Activated CD8-positive, alpha-beta T cell treated with anti-CD3 and anti-CD28 coated beads for 36 hours (primary cell): Measurements from ENCODE around the gene PRSS12. TPM values are rescaled to one million over a fixed set of nuclear protein-coding genes. Genes with fewer than 3 reads are reported as not detected.
A peak's percentile ranks its signal among the peaks of the same experiment; 100 is the strongest.

ENCODE experiments used
- ATAC-seq: fragments of 200-7000 bp; cut with Tn5 transposase; one replicate; pipeline ENCODE4 v1.10.0; 2021; ENCODE audit warnings: mild to moderate bottlenecking, moderate library complexity
- CTCF ChIA-PET: fragments of 350-600 bp; sonication (Branson Sonifier 250); formaldehyde crosslinking; loops from one replicate; lab custom pipeline; 2021; ENCODE audit warnings: antibody characterized with exemption; lab: Charles Lee
- POLR2A ChIA-PET: fragments of 350-600 bp; sonication (Branson Sonifier 250); formaldehyde crosslinking; loops from one replicate; lab custom pipeline; 2021; ENCODE audit warnings: antibody characterized with exemption; lab: Charles Lee
- DNase-seq: peaks from one replicate; pipeline ENCODE4 v3.0.0-alpha.2; 2020
- H3K27ac Mint-ChIP-seq: one replicate; pipeline ENCODE4 v1.8.0; 2021; ENCODE audit warnings: mild to moderate bottlenecking, mixed read lengths
- H3K27me3 Mint-ChIP-seq: one replicate; pipeline ENCODE4 v1.8.0; 2021; ENCODE audit warnings: mixed read lengths
- H3K36me3 Mint-ChIP-seq: one replicate; pipeline ENCODE4 v1.8.0; 2021; ENCODE audit warnings: low read depth, mixed read lengths
- H3K4me1 Mint-ChIP-seq: one replicate; pipeline ENCODE4 v1.8.0; 2021; ENCODE audit warnings: low read depth, mixed read lengths
- H3K4me3 Mint-ChIP-seq: one replicate; pipeline ENCODE4 v1.8.0; 2021; ENCODE audit warnings: mild to moderate bottlenecking, moderate library complexity, mixed read lengths
- H3K9me3 Mint-ChIP-seq: one replicate; pipeline ENCODE4 v1.8.0; 2021; ENCODE audit warnings: mixed read lengths
- CTCF ChIP-seq: fragments of 200-600 bp; IDR thresholded peaks from one replicate; pipeline ENCODE4 v1.8.0; 2022; ENCODE audit warnings: antibody characterized with exemption, mild to moderate bottlenecking
- intact Hi-C: fragments of 100-400 bp; cut with micrococcal nuclease; formaldehyde crosslinking; loops from one replicate; pipeline ENCODE4 v1.10.0; 2022
- total RNA-seq, 2 experiments: library from RNA; stranded (reverse); gene quantifications; one replicate each; pipeline ENCODE4 v1.2.3, GENCODE V29; 2021

Gene PRSS12
- total RNA-seq, 2 experiments from 2014 or later = not detected

- Mint-ChIP-seq H3K4me1 (peaks cover 30% of the 10 kb centered on the region), H3K9me3 (no peaks in the 10 kb centered on the region), H3K27ac (peak overlapping the region; percentile 94), H3K27me3 (no peaks in the 10 kb centered on the region), H3K36me3 (peaks cover 43% of the 10 kb centered on the region), H3K4me3 (peak overlapping the region; percentile 80)
- ChIA-PET CTCF (no interaction called here), POLR2A (interaction anchor here (0.7 to 0.9 kb wide), 2 partner anchors 10 to 72 kb away, joined by 4 read pairs; no protein-coding TSS in a partner anchor)
- ATAC-seq (no peak), DNase-seq (no peak)
- intact Hi-C loops = no loop called here
- TF ChIP-seq CTCF = no peak
These were observed 73.5 kb downstream of the PRSS12 start for GRCh38 chr4:118279328-118279727.

GRCh38 chr4:118278473-118279274 is 74.1 kb downstream of the PRSS12 start:
- ChIA-PET POLR2A (interaction anchor here (0.7 to 0.9 kb wide), 2 partner anchors 10 to 73 kb away, joined by 4 read pairs; no protein-coding TSS in a partner anchor), CTCF (no interaction called here)
- ATAC-seq (peak; percentile 98), DNase-seq (peak; percentile 99)
- TF ChIP-seq CTCF = no peak
- no peaks in the 10 kb centered on the region for H3K9me3 Mint-ChIP-seq
- H3K4me3 Mint-ChIP-seq = peak overlapping the region; percentile 80
- peak overlapping the region; percentile 94 for H3K27ac Mint-ChIP-seq
- no peaks in the 10 kb centered on the region for H3K27me3 Mint-ChIP-seq
- peaks cover 30% of the 10 kb centered on the region for H3K4me1 Mint-ChIP-seq
- H3K36me3 Mint-ChIP-seq = peaks cover 43% of the 10 kb centered on the region
- intact Hi-C loops = no loop called here

DNA sequence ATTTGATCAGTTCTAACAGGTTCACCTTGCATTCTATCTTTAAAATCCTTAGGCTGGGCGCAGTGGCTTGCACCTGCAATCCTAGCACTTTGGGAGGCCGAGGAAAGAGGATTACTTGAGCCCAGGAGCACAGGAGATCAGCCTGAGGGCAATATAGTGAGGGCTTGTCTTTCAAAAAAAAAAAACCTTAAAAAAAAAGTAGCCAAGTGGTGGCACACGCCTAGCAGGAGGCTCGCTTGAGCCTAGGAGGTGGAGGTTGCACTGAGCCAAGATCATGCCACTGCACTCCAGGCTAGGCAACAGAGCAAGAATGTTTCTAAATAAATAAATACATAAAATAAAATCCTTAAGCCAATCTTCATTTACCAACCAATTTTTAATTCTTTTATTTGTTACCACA is 75.6 kb downstream of the PRSS12 start:
- H3K27ac Mint-ChIP-seq = peak overlapping the region; percentile 17

DNA sequence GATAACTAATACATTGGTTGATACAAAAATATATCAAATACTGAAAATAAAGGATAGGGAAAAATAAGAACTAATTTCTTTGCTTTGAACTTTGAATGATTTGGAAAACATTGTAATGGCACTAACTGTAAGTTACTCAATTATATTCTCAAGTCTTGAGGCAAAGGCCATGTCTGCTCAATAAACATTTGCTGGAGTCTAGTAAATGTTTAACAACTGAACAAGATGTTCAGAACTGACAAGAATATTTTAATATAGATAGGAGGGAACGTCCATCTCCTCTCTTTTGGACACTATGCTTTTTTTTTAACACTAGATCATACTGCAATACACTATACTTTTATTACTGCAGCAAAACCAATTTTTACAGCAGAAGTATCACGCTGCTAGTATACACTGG is 76.2 kb downstream of the PRSS12 start:
- POLR2A ChIA-PET = no interaction called here
- Mint-ChIP-seq H3K4me3 (no peak overlapping the region), H3K9me3 (no peaks in the 10 kb centered on the region), H3K4me1 (peaks cover 20% of the 10 kb centered on the region), H3K36me3 (peaks cover 33% of the 10 kb centered on the region), H3K27me3 (no peaks in the 10 kb centered on the region), H3K27ac (no peak overlapping the region)
- CTCF ChIA-PET = interaction anchor here (0.7 kb wide), 1 partner anchor 52 kb away, joined by 3 read pairs; no protein-coding TSS in a partner anchor
- TF ChIP-seq CTCF = no peak
- DNase-seq (no peak), ATAC-seq (no peak)
- intact Hi-C loops = no loop called here

More for the DNA sequence above, 75.6 kb downstream of the PRSS12 start:
- H3K27me3 Mint-ChIP-seq = no peaks in the 10 kb centered on the region
- ChIA-PET CTCF (no interaction called here), POLR2A (no interaction called here)
- intact Hi-C loops = no loop called here
- TF ChIP-seq CTCF = no peak
- peaks cover 38% of the 10 kb centered on the region for H3K36me3 Mint-ChIP-seq
- H3K4me3 Mint-ChIP-seq = peak overlapping the region; percentile 80
- ATAC-seq = no peak
- DNase-seq = no peak
- H3K4me1 Mint-ChIP-seq = peaks cover 24% of the 10 kb centered on the region
- H3K9me3 Mint-ChIP-seq = no peaks in the 10 kb centered on the region

DNA sequence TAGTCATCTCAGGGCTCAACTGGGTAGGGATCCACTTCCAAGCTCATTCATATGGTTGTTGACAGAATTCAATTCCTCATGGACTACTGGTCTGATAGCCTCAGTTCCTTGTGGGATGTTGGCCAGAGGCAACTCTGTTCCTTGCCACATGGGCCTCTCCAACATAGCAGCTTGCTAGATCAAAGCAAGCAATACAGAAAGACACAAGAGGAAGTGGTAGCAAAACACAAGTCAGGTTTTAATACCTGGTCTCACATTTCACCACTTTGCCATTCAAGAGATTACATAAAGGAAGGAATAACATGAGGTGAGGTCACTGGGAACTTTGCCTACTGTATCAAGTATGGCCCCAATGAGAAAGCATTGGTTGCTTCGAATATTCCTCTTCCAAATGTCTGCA is 79.2 kb downstream of the PRSS12 start:
- no peak overlapping the region for H3K4me3 Mint-ChIP-seq
- H3K27me3 Mint-ChIP-seq = peaks cover 1% of the 10 kb centered on the region
- ChIA-PET CTCF (interaction anchor here (1.3 to 3.5 kb wide), 2 partner anchors 33 to 50 kb away, joined by 3 to 15 read pairs; no protein-coding TSS in a partner anchor), POLR2A (no interaction called here)
- intact Hi-C loops = no loop called here
- H3K27ac Mint-ChIP-seq = no peak overlapping the region
- H3K4me1 Mint-ChIP-seq = peaks cover 12% of the 10 kb centered on the region
- no peak for ATAC-seq
- DNase-seq = no peak
- H3K36me3 Mint-ChIP-seq = peaks cover 4% of the 10 kb centered on the region
- no peaks in the 10 kb centered on the region for H3K9me3 Mint-ChIP-seq
- no peak for TF ChIP-seq CTCF
